HG02870 (cell line): ENCODE data around the gene TOMM34.
A peak's percentile ranks its signal among the peaks of the same experiment; 100 is the strongest.

Source experiments
- ATAC-seq: cut with Tn5 transposase; IDR thresholded peaks from one replicate; pipeline ENCODE4 v1.9.1; 2021; ENCODE audit warnings: mild to moderate bottlenecking, moderate library complexity; ENCODE audit not compliant: unreplicated experiment

TOMM34 gene

GRCh38 chr20:44960103-44960852 lies at the start of gene TOMM34:
Gene TOMM34, minus strand, starts transcription at chr20:44960397. Its CDS starts 64 bp downstream, at chr20:44960333.
- peak; percentile 83 for ATAC-seq

GRCh38 chr20:45008521-45009049 lies 48.4 kb upstream of the TOMM34 start:
- no peak for ATAC-seq

GRCh38 chr20:44997668-44998067 lies 37.5 kb upstream of the TOMM34 start:
- no peak for ATAC-seq

- no peak for ATAC-seq
Observed at GRCh38 chr20:44997171-44997570, 37.0 kb upstream of the TOMM34 start.

- no peak for ATAC-seq
Observed at GRCh38 chr20:44993343-44993742, 33.1 kb upstream of the TOMM34 start.

- no peak for ATAC-seq
Observed at GRCh38 chr20:44990957-44991356, 30.8 kb upstream of the TOMM34 start.

- no peak for ATAC-seq
Observed at GRCh38 chr20:44990425-44990824, 30.2 kb upstream of the TOMM34 start.

- no peak for ATAC-seq
Observed at GRCh38 chr20:44988631-44989171, 28.5 kb upstream of the TOMM34 start.

- ATAC-seq: no peak
Observed at GRCh38 chr20:44983093-44983674, 23.0 kb upstream of the TOMM34 start.

GRCh38 chr20:44981736-44982406 lies 21.7 kb upstream of the TOMM34 start:
- no peak for ATAC-seq

GRCh38 chr20:44979090-44979621 lies 19.0 kb upstream of the TOMM34 start:
- ATAC-seq: peak; percentile 88

GRCh38 chr20:44976698-44977097 lies 16.5 kb upstream of the TOMM34 start:
- ATAC-seq: no peak

GRCh38 chr20:44973053-44973452 lies 12.9 kb upstream of the TOMM34 start:
- ATAC-seq: no peak

GRCh38 chr20:44970243-44970757 lies 10.1 kb upstream of the TOMM34 start:
- ATAC-seq: no peak

- ATAC-seq: no peak
Observed at GRCh38 chr20:44969300-44969894, 9.2 kb upstream of the TOMM34 start.

- no peak for ATAC-seq
Observed at GRCh38 chr20:44967207-44967807, 7.1 kb upstream of the TOMM34 start.

GRCh38 chr20:44966030-44966961 lies 6.1 kb upstream of the TOMM34 start, which contains the start of gene STK4:
Gene STK4, plus strand, starts transcription at chr20:44966512. Its CDS starts 57 bp downstream, at chr20:44966569.
- peak; percentile 56 for ATAC-seq

- ATAC-seq: no peak
Observed at GRCh38 chr20:44965651-44966029, 5.4 kb upstream of the TOMM34 start.
